HepG2 (cell line): Measurements from ENCODE around the gene SERTAD1. TPM values are rescaled to one million over a fixed set of nuclear protein-coding genes. Genes with fewer than 3 reads are reported as not detected.

Experiments used
- ATRX ChIP-seq: sonication (generic); formaldehyde crosslinking; IDR thresholded peaks from 2 replicates; pipeline ENCODE4 v1.4.0; 2020; ENCODE audit warnings: missing genetic modification reagents, borderline replicate concordance
- ERF ChIP-seq: IDR thresholded peaks from 2 replicates; pipeline ENCODE4 v1.6.1; 2018; ENCODE audit warnings: missing biosample characterization, missing genetic modification reagents
- GATAD1 ChIP-seq: IDR thresholded peaks from 2 replicates; pipeline ENCODE4 v1.6.1; 2016; ENCODE audit warnings: missing genetic modification reagents, missing compliant biosample characterization
- HMG20A ChIP-seq: IDR thresholded peaks from 2 replicates; pipeline ENCODE4 v1.6.1; 2016; ENCODE audit warnings: borderline replicate concordance
- HNRNPH1 ChIP-seq: fragments of 200-400 bp; formaldehyde crosslinking; optimal IDR thresholded peaks from 2 replicates; pipeline ENCODE3; 2017; ENCODE audit warnings: mild to moderate bottlenecking, low read depth, low read length
- NFE2L2 ChIP-seq: fragments of 150-350 bp; IDR thresholded peaks from 2 replicates; pipeline ENCODE4 v1.6.1; 2014; ENCODE audit warnings: low read length
- NFKB2 ChIP-seq: sonication (generic); formaldehyde crosslinking; IDR thresholded peaks from 2 replicates; pipeline ENCODE4 v1.4.0; 2020; ENCODE audit warnings: missing genetic modification reagents, borderline replicate concordance
- PCBP1 ChIP-seq: fragments of 200-400 bp; formaldehyde crosslinking; IDR thresholded peaks from 2 replicates; pipeline ENCODE4 v1.6.1; 2017; ENCODE audit warnings: mild to moderate bottlenecking, low read depth, low read length, borderline replicate concordance
- RXRB ChIP-seq: IDR thresholded peaks from 2 replicates; pipeline ENCODE4 v1.6.1; 2016; ENCODE audit warnings: borderline replicate concordance, missing genetic modification reagents, missing compliant biosample characterization
- SP4 ChIP-seq: sonication (generic); formaldehyde crosslinking; IDR thresholded peaks from 2 replicates; pipeline ENCODE4 v1.8.1; 2023; ENCODE audit warnings: mild to moderate bottlenecking, missing genetic modification reagents
- SRY ChIP-seq: sonication (generic); formaldehyde crosslinking; IDR thresholded peaks from 2 replicates; pipeline ENCODE4 v1.8.0; 2022; ENCODE audit warnings: mild to moderate bottlenecking, missing genetic modification reagents
- YEATS4 ChIP-seq: sonication (generic); formaldehyde crosslinking; IDR thresholded peaks from 2 replicates; pipeline ENCODE4 v1.4.0; 2020; ENCODE audit warnings: missing genetic modification reagents, borderline replicate concordance
- ZFY ChIP-seq: sonication (generic); formaldehyde crosslinking; IDR thresholded peaks from 2 replicates; pipeline ENCODE4 v1.4.0; 2020; ENCODE audit warnings: missing genetic modification reagents
- ZIK1 ChIP-seq: sonication (generic); formaldehyde crosslinking; IDR thresholded peaks from 2 replicates; pipeline ENCODE4 v1.5.0; 2020; ENCODE audit warnings: mild to moderate bottlenecking, low read depth, missing genetic modification reagents, borderline replicate concordance
- ZMYM3 ChIP-seq: sonication (generic); formaldehyde crosslinking; IDR thresholded peaks from 2 replicates; pipeline ENCODE4 v1.5.1; 2020; ENCODE audit warnings: mild to moderate bottlenecking, missing genetic modification reagents
- ZNF207 ChIP-seq: fragments of 450-650 bp; IDR thresholded peaks from 2 replicates; pipeline ENCODE4 v1.6.1; 2016; ENCODE audit warnings: antibody characterized with exemption, borderline replicate concordance
- ZNF33A ChIP-seq: sonication (generic); formaldehyde crosslinking; IDR thresholded peaks from 2 replicates; pipeline ENCODE4 v1.5.1; 2020; ENCODE audit warnings: missing genetic modification reagents, mild to moderate bottlenecking, moderate library complexity, borderline replicate concordance
- ZNF629 ChIP-seq: sonication (generic); formaldehyde crosslinking; conservative IDR thresholded peaks from 2 replicates; pipeline ENCODE4 v1.5.0; 2020; ENCODE audit warnings: missing genetic modification reagents
- ZNF660 ChIP-seq: sonication (generic); formaldehyde crosslinking; IDR thresholded peaks from 2 replicates; pipeline ENCODE4 v1.5.1; 2020; ENCODE audit warnings: mild to moderate bottlenecking, low read depth, missing genetic modification reagents, borderline replicate concordance
- ZNF792 ChIP-seq: IDR thresholded peaks from 2 replicates; pipeline ENCODE4 v1.6.1; 2016
- ZSCAN29 ChIP-seq: sonication (generic); formaldehyde crosslinking; conservative IDR thresholded peaks from 2 replicates; pipeline ENCODE4 v1.4.0; 2020; ENCODE audit warnings: mild to moderate bottlenecking, missing genetic modification reagents
- ZSCAN31 ChIP-seq: sonication (generic); formaldehyde crosslinking; IDR thresholded peaks from 2 replicates; pipeline ENCODE4 v1.5.0; 2020; ENCODE audit warnings: low read depth, mild to moderate bottlenecking, missing genetic modification reagents
- polyA plus RNA-seq, 8 experiments: library from polyadenylated mRNA; depleted of rRNA in 3 of 8; stranded (reverse) in 7 of 8; unstranded in 1 of 8; fragments of >200 nt; fragmentation: Illumina TruSeq in 4 of 8; extraction: Trizol in 4 of 8; gene quantifications; 2 replicates each; pipeline versions ENCODE4 v1.2.1 to v1.2.3, GENCODE V29; 2011 to 2016; ENCODE audit warnings: low read depth in 4 of 8, missing spikeins in 1 of 8, mixed read lengths in 1 of 8; ENCODE audit not compliant: insufficient read depth in 1 of 8
- total RNA-seq, 5 experiments: library from RNA; depleted of rRNA; stranded (reverse); fragments of >200 nt; fragmentation: Illumina TruSeq; extraction: Trizol; gene quantifications; 2 replicates each; pipeline ENCODE4 v1.2.3, GENCODE V29; 2016; ENCODE audit warnings: low read depth in 1 of 5
- TF ChIP-seq, protein P1 (sequence below): sonication (generic); formaldehyde crosslinking; IDR thresholded peaks from 2 replicates; pipeline ENCODE4 v1.5.0; 2020; ENCODE audit warnings: mild to moderate bottlenecking, missing genetic modification reagents, moderate library complexity
- TF ChIP-seq, protein P2 (sequence below): sonication (generic); formaldehyde crosslinking; IDR thresholded peaks from 2 replicates; pipeline ENCODE4 v1.4.0; 2020; ENCODE audit warnings: mild to moderate bottlenecking, low read depth, missing genetic modification reagents

SERTAD1 gene
- total and polyA plus RNA-seq, 2 of the 13 experiments (the other 11 are each of a cell fraction or from before 2014, with no cell fraction given): 4.3 to 4.5 TPM

DNA sequence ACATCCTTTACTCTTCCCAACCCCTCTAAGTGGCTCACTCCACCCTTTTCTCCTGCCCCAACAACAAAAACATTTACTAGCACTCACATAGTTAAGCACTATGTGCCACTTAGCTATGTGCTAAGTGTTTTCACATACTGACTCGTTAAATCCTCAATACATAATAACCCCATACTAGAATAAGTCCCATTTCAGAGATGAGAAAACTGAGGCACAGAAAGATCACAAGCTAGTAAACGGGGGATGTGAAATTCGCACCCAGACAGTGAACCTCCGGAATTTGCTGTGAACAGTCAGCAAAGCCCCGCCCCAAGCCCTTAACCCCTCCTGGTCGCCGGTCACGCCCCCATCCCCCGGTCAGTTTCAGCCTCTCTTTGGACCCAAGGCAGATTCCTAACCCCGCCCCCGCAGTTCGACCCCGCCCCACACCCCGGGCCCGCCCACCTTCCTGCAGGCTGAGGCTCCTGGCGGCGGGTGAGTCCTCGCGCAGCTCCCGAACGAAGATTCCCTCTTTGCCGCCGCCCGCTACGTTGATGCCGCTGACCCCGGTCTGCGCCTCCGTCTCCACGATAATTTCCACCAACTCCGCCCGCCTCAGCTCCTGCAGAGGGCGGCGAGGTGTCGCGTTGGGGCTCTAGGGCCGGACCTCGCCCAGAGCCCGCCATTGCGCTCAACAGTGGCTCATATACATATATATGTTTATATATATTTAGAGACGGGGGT is 22.4 kb downstream of the SERTAD1 start (continued):
- TF ChIP-seq ZIK1 (CRISPR knock-in tag) (no peak), RXRB (no peak), ATRX (CRISPR knock-in tag) (no peak), ZSCAN29 (0 out of 2 replicates have a peak, but pooled peaks have one; percentile 65), ZNF629 (CRISPR knock-in tag) (peak; percentile 99), NFKB2 (CRISPR knock-in tag) (peak; percentile 36; the same call in 1 of the 2 replicates), ZNF33A (CRISPR knock-in tag) (no peak), HNRNPH1 (no peak), ZNF660 (CRISPR knock-in tag) (no peak), ZNF792 (peak; percentile 10; the same call in 1 of the 2 replicates), ZMYM3 (peak; percentile 97), GATAD1 (CRISPR knock-in tag) (no peak), HMG20A (no peak), ZFY (peak; percentile 44; the same call in 1 of the 2 replicates), PCBP1 (0 out of 2 replicates have a peak, but pooled peaks have one; percentile 46), YEATS4 (CRISPR knock-in tag) (0 out of 2 replicates have a peak, but pooled peaks have one; percentile 10), NFE2L2 (no peak), ZNF207 (no peak), ERF (CRISPR knock-in tag) (0 out of 2 replicates have a peak, but pooled peaks have one; percentile 16), SRY (CRISPR knock-in tag) (no peak), ZSCAN31 (CRISPR knock-in tag) (no peak), SP4 (CRISPR knock-in tag) (peak; percentile 29; the same call in 1 of the 2 replicates)
- TF ChIP-seq, protein P1, sequence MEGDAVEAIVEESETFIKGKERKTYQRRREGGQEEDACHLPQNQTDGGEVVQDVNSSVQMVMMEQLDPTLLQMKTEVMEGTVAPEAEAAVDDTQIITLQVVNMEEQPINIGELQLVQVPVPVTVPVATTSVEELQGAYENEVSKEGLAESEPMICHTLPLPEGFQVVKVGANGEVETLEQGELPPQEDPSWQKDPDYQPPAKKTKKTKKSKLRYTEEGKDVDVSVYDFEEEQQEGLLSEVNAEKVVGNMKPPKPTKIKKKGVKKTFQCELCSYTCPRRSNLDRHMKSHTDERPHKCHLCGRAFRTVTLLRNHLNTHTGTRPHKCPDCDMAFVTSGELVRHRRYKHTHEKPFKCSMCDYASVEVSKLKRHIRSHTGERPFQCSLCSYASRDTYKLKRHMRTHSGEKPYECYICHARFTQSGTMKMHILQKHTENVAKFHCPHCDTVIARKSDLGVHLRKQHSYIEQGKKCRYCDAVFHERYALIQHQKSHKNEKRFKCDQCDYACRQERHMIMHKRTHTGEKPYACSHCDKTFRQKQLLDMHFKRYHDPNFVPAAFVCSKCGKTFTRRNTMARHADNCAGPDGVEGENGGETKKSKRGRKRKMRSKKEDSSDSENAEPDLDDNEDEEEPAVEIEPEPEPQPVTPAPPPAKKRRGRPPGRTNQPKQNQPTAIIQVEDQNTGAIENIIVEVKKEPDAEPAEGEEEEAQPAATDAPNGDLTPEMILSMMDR: 0 out of 2 replicates have a peak, but pooled peaks have one; percentile 3
- TF ChIP-seq, protein P2, sequence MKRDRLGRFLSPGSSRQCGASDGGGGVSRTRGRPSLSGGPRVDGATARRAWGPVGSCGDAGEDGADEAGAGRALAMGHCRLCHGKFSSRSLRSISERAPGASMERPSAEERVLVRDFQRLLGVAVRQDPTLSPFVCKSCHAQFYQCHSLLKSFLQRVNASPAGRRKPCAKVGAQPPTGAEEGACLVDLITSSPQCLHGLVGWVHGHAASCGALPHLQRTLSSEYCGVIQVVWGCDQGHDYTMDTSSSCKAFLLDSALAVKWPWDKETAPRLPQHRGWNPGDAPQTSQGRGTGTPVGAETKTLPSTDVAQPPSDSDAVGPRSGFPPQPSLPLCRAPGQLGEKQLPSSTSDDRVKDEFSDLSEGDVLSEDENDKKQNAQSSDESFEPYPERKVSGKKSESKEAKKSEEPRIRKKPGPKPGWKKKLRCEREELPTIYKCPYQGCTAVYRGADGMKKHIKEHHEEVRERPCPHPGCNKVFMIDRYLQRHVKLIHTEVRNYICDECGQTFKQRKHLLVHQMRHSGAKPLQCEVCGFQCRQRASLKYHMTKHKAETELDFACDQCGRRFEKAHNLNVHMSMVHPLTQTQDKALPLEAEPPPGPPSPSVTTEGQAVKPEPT (CRISPR knock-in tag): peak; percentile 32; the same call in 1 of the 2 replicates
